SK-N-SH (cell line): Measurements from ENCODE around the gene FICD. TPM values are rescaled to one million over a fixed set of nuclear protein-coding genes. Genes with fewer than 3 reads are reported as not detected.
A peak's percentile ranks its signal among the peaks of the same experiment; 100 is the strongest.

Source experiments
- CTCF ChIP-seq: fragments of 200-600 bp; sonication (generic); IDR thresholded peaks from 2 replicates; pipeline ENCODE4 v1.6.1; 2017; ENCODE audit warnings: antibody characterized with exemption, mild to moderate bottlenecking, moderate library complexity
- ELF1 ChIP-seq: IDR thresholded peaks from 2 replicates; pipeline ENCODE4 v1.4.0; 2012
- EP300 ChIP-seq, 2 experiments: IDR thresholded peaks; 2 replicates each; pipeline versions ENCODE4 v1.4.0 to v1.6.1; 2012; ENCODE audit warnings: borderline replicate concordance in 1 of 2, low read depth in 1 of 2, low read length in 1 of 2
- EZH2phosphoT487 ChIP-seq: fragments of 200-600 bp; sonication (generic); IDR thresholded peaks from 2 replicates; pipeline ENCODE4 v1.6.1; 2017; ENCODE audit warnings: low read depth, mixed run types, mild to moderate bottlenecking, antibody characterized with exemption, moderate library complexity, borderline replicate concordance
- FOSL2 ChIP-seq: IDR thresholded peaks from 2 replicates; pipeline ENCODE4 v1.4.0; 2012; ENCODE audit warnings: low read depth, mild to moderate bottlenecking, moderate library complexity, borderline replicate concordance
- FOXJ3 ChIP-seq: sonication (generic); formaldehyde crosslinking; IDR thresholded peaks from 2 replicates; pipeline ENCODE4 v1.5.1; 2020; ENCODE audit warnings: mild to moderate bottlenecking, missing genetic modification reagents
- FOXM1 ChIP-seq: IDR thresholded peaks from 2 replicates; pipeline ENCODE4 v1.4.0; 2012; ENCODE audit warnings: low read depth, mild to moderate bottlenecking
- GABPA ChIP-seq: IDR thresholded peaks from 2 replicates; pipeline ENCODE4 v1.4.0; 2012; ENCODE audit warnings: low read depth, mild to moderate bottlenecking
- GATA2 ChIP-seq: sonication (generic); formaldehyde crosslinking; IDR thresholded peaks from 2 replicates; pipeline ENCODE4 v1.5.0; 2020; ENCODE audit warnings: mild to moderate bottlenecking, missing genetic modification reagents
- MAX ChIP-seq: IDR thresholded peaks from 2 replicates; pipeline ENCODE4 v1.4.0; 2012; ENCODE audit warnings: low read depth
- MEF2A ChIP-seq: IDR thresholded peaks from 2 replicates; pipeline ENCODE4 v1.4.0; 2012; ENCODE audit warnings: low read depth, borderline replicate concordance
- NRF1 ChIP-seq: IDR thresholded peaks from 2 replicates; pipeline ENCODE4 v1.6.1; 2012; ENCODE audit warnings: low read depth, mild to moderate bottlenecking, low read length
- POLR2AphosphoS5 ChIP-seq: IDR thresholded peaks from 2 replicates; pipeline ENCODE4 v1.6.1; 2012; ENCODE audit warnings: low read depth, low read length
- REST ChIP-seq: IDR thresholded peaks from 2 replicates; pipeline ENCODE4 v1.6.1; 2012; ENCODE audit warnings: mild to moderate bottlenecking, low read depth, low read length, moderate library complexity
- RXRA ChIP-seq: IDR thresholded peaks from 2 replicates; pipeline ENCODE4 v1.4.0; 2012; ENCODE audit warnings: low read depth, mild to moderate bottlenecking, borderline replicate concordance
- SIN3A ChIP-seq: IDR thresholded peaks from 2 replicates; pipeline ENCODE4 v1.6.1; 2012; ENCODE audit warnings: low read depth, mild to moderate bottlenecking, low read length, moderate library complexity, borderline replicate concordance
- SMC3 ChIP-seq: IDR thresholded peaks from 2 replicates; pipeline ENCODE4 v1.6.1; 2012; ENCODE audit warnings: low read depth, low read length, improper control_type of control experiment
- TCF12 ChIP-seq: IDR thresholded peaks from 2 replicates; pipeline ENCODE4 v1.4.0; 2012
- USF1 ChIP-seq: IDR thresholded peaks from 2 replicates; pipeline ENCODE4 v1.4.0; 2012; ENCODE audit warnings: low read depth, borderline replicate concordance
- ZBTB33 ChIP-seq: IDR thresholded peaks from 2 replicates; pipeline ENCODE4 v1.4.0; 2012; ENCODE audit warnings: low read depth, borderline replicate concordance
- polyA plus RNA-seq, 3 experiments: library from polyadenylated mRNA; depleted of rRNA; stranded (reverse); fragments of >200 nt; gene quantifications; 2 replicates each; pipeline ENCODE4 v1.2.3, GENCODE V29; 2012

Gene FICD
- polyA plus RNA-seq, 1 of the 3 experiments (the other 2 are of a cell fraction) = 1.0 TPM

- TF ChIP-seq CTCF = no peak
- no peak for TF ChIP-seq FOSL2
- no peak; a peak in 1 of 4 replicates for TF ChIP-seq EP300 (IDR thresholded peaks at IDR 0.05; ENCODE audit: borderline replicate concordance in 1 of 2, low read depth in 1 of 2, low read length in 1 of 2)
- 0 out of 2 replicates have a peak, but pooled peaks have one; percentile 14 for TF ChIP-seq REST
- peak; percentile 89 for TF ChIP-seq GABPA
- no peak for TF ChIP-seq MEF2A
- TF ChIP-seq ELF1 = peak; percentile 83
- no peak for TF ChIP-seq NRF1
- TF ChIP-seq TCF12 = no peak
- TF ChIP-seq FOXM1 = no peak
- no peak for TF ChIP-seq RXRA
- no peak for TF ChIP-seq USF1
- TF ChIP-seq EZH2phosphoT487 = no peak
- TF ChIP-seq ZBTB33 = 0 out of 2 replicates have a peak, but pooled peaks have one; percentile 58
- no peak for TF ChIP-seq FOXJ3
- TF ChIP-seq GATA2 = no peak
- no peak for TF ChIP-seq SMC3
- peak; percentile 46; the same call in 1 of the 2 replicates for TF ChIP-seq MAX
- peak; percentile 82 for TF ChIP-seq POLR2AphosphoS5
- TF ChIP-seq SIN3A = no peak
Measured at GRCh38 chr12:108560752-108561719, 46.0 kb downstream of the FICD start, which contains the start of gene SART3 (continued).
